GM18517 (cell line): ENCODE results near the gene DGKD.

ENCODE experiments used
- ATAC-seq: cut with Tn5 transposase; IDR thresholded peaks from one replicate; pipeline ENCODE4 v1.9.1; 2021; ENCODE audit warnings: mild to moderate bottlenecking, moderate library complexity; ENCODE audit not compliant: unreplicated experiment

Gene DGKD

DNA sequence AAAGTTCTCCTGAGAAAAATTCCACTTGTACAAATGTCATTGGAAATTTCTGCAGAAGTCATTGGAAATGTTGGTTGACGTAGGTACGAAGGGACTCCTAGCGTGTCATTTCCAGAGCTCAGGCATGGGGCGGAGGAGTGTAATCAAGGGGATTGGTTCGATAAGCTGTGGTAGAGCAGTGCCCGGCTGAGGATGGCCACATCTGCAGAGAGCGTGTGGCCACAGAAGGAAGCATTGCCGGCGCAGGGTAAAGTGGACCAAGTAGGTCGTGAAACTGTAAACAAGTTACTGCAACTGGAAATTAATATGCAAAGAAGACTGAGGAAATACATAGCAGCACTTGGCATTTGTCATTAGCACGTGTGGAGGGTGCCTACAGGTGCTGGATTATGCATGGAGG is 101.8 kb downstream of the DGKD start:
- no peak for ATAC-seq

DNA sequence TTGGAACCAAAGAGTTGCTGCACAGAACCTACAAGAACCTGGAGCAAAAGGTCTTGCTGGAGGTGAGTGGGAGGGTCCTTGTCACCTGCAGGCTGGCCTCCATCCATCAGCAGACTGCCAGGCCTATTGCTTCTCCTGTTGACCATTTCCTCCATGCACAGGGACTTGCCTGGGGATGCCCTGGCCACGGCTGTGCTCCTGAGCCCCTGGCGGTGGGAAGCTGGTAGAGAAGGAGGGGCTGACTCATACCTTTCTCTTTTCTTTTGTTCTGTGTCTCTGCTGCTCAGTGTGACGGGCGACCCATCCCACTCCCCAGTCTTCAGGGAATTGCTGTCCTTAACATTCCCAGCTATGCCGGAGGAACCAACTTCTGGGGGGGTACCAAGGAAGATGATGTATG is 102.6 kb downstream of the DGKD start:
- no peak for ATAC-seq

DNA sequence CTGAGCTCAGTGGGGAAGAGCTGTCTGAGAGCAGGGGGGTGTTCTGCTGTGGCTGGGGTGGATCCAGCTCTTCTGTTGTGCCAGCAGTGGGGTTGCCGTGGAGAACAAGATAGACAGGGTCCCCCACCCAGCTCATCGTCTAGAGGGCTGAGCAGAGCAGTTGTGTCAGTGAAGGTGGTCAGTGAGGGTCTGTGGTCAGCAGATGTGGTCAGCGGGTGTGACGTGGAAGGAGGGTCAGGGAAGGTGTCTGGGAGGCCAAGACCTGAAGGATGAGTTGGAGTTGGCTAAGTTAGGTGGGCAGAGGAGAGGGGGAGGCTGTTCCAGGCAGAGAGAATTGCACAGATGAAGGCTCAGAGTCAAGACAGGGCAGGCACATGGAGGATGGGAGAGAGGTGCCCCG is 103.1 kb downstream of the DGKD start:
- ATAC-seq, result no peak

DNA sequence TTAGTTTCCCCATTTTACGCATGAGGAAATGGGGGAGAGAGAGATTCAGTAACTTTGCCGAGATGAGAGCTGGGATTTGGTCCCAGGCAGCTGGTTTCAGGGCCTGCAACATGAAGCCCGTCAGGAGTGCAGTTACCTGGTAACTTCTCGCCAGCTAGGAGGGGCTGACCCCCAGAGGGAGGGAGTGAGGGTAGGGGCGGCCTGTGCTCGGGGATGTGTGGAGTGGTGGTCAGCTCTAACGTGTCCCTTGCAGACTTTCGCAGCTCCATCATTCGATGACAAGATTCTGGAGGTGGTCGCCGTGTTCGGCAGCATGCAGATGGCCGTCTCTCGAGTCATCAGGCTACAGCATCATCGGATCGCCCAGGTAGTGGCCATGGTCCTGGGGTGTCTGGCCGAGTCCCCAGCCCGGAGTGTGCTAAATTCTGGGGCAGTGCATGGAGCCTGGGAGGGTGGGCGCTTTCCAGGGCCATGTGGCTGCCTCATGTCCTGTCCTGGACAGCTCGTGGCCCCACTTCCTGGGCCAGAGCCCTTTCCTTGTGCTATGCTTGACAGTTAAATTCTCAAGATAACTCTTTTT is 103.8 kb downstream of the DGKD start:
- no peak for ATAC-seq

DNA sequence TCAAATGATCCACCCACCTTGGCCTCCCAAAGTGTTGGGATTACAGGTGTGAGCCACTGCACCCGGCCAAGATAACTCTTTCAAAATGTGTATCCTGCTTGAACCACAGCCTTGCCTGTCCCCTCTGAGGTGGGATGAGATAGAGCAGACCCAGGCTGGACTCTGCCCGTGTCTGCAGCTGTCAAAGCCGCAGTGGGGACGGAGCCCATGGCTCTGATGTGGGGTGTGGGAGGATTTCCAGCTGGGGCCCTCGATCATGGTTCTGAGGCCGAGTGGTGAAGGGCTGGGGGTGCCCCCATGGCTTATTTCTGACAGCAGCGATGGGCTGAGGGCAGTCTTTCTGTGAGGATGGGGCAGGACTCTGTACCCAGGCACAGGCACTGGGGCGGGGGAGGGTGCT is 104.5 kb downstream of the DGKD start:
- no peak for ATAC-seq

DNA sequence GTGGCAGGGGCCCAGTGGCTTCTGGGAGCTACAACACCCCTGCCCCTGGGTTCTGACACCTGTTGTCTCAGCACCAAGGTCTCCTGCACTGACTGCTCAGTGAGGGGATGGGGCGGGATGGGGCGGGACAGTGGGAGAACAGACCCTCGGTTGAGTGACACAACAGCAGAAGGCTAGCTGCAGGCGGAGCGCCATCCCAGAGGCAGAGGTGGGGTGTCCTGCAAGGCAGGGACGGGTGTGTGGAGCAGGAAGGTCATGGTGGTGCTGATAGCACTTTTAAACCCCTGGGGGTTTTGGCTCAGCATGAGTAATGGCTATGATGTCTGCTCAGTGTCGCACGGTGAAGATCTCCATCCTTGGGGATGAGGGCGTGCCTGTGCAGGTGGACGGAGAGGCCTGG is 105.1 kb downstream of the DGKD start:
- no peak for ATAC-seq

DNA sequence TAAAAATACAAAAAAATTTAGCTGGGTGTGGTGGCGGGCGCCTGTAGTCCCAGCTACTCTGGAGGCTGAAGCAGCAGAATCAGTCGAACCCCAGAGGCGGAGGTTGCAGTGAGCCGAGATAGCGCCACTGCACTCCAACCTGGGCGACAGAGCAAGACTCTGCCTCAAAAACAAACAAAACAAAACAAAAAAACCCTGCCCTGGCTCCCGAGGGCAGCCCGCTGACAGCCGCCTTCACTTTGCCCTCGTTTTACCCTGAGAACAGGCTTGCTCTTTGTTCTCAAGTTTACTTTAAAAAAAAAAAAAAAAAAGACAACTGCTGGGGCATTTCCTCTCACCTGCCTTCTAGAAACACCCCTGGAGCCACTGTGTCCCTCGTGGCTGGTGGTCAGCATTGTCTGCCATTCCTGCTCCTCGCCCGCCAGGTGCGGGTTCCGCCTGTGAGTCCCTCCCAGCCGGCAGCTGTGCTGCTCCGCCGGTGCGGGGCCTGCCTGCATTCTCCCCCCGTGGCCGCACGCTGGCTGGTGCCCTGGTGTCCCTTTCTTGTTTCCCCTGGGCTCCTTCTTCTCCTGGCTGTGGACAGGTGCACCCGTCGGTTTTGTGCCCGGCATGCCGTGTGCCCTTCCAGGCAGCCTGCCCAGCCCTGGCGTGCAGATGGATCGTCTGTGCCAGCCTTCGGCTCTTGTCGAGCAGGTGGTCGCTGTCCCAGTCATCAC is 106.6 kb downstream of the DGKD start:
- no peak for ATAC-seq

DNA sequence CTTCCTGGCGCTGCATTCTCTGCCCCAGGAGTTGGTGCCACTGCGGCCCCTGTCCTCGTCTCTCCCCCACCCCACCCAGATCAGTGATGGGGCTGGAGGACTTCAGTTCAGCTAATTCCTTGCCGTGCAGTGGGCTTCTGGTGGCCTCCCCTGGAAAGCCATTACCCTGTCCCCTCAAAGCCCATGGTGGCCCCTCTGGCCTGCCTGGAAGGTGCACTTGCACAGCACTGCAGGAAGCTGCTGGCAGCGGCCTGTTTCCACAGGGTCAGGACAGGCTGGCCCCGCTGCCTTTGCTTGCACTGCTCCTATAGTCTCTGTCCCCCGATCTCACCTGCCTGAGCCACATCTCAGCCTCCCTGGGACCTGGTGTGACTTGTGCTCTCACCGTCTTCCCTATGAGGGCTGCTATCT is 107.2 kb downstream of the DGKD start:
- no peak for ATAC-seq

DNA sequence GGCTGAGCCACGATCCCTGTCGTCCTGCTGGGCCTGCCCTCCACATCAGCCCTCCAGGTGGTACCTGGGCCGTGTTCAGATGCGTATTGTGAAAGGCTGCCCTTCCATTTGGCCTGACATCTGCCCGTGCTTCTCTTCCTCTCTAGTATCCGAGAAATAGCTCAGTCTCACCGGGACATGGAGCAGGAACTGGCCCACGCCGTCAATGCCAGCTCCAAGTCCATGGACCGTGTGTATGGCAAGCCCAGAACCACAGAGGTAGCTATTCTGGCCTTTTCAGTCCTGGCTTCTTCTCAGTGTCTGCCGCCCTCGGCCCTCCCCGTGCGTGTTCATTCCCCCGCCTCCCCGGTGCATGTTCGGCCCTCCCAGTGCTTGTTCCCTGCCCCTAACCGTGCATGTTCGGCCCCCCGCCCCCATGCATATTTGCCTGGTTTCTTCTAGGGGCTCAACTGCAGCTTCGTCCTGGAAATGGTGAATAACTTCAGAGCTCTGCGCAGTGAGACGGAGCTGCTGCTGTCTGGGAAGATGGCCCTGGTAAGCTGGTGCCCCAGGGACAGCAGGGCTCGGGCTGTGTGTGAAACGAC is 108.0 kb downstream of the DGKD start:
- ATAC-seq, result no peak

DNA sequence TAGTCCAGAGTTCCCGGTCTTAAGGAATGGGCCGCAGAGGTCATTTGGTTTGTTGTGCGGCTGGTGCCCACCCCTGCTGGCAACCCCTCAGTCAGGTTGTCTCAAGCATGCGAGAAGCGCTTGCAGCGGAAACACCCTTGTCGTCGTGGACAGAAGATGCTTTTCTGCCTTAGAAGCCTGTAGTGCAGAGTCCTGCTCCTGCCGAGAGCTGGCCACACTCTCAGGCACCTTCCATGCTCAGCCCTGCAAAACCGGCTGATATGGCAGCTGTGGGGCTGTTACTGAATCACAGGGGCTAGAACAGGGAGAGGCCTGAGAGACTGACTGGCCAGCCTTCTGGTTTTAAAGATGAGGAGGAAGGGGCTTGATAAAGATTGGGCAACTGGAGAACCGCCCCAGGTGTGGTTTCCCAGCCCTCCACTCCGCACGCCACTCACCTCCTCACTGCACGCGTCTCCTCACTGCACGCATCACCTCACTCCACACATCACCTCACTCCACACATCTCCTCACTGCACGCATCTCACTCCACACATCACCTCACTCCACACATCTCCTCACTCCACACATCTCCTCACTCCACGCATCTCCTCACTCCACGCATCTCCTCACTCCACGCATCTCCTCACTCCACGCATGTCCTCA is 108.7 kb downstream of the DGKD start:
- ATAC-seq, result no peak

DNA sequence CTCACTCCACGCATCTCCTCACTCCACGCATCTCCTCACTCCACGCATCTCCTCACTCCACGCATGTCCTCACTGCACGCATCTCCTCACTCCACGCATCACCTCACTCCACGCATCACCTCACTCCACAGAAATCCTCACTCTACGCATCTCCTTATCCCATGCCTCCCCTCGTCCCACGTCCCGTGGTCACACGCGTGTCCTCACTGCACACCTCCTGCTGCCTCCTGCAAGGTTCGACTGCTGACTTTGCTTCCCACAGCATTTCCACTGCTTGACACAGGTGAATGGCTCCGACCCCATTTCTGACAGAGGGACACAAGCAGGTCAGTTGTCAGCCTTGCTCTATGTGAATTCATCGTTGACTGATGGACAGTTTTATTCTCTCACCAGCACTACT is 109.3 kb downstream of the DGKD start:
- no peak for ATAC-seq

DNA sequence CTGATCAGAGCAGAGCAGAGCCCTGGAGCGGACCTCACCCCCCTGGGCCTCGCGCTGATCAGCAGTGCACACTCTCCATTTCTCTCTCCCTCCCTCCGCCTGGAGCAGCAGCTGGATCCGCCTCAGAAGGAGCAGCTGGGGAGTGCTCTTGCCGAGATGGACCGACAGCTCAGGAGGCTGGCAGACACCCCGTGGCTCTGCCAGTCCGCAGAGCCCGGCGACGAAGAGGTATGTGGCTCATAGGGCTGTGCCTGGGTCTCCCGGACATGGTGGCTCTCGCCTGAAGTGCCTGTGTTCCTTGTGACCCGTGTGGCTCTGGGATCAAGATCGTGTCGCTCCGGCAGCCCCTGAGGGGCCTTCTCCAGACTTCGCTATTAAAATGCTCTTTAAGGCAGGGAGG is 109.8 kb downstream of the DGKD start:
- ATAC-seq, result no peak

DNA sequence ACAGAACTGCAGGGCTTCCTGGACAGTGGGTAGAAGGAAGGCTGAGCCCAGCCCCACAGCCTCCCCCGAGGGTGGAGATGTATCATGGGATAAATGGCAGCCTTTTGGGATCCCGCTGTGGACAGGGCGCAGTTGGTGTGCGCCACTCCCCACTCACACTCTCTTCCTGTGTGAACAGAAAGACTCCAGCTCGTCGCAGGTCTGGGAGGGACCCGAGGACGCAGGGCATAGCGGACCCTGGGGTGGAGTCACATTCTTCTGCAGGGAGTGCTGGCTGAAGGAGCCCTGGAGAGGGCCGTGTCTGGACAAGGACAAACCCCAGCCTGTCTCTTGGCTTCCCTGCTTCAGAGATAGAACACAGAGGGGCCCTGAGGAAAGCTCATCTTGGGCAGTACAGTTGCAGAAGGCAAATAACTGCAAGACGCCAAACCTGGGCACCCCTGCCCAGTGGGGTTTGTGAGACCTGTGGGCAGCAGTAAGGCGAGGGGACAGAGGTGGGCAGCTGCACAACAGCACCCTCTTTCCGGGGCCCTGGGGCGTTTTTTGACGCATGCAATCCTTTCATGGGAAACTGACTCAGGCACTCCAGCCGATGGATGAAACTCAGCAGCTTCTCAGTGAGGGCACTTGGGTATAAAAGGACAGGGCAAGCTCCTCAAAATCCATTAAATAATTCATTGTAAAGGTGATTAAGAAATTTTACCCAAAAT is 110.4 kb downstream of the DGKD start:
- no peak for ATAC-seq

DNA sequence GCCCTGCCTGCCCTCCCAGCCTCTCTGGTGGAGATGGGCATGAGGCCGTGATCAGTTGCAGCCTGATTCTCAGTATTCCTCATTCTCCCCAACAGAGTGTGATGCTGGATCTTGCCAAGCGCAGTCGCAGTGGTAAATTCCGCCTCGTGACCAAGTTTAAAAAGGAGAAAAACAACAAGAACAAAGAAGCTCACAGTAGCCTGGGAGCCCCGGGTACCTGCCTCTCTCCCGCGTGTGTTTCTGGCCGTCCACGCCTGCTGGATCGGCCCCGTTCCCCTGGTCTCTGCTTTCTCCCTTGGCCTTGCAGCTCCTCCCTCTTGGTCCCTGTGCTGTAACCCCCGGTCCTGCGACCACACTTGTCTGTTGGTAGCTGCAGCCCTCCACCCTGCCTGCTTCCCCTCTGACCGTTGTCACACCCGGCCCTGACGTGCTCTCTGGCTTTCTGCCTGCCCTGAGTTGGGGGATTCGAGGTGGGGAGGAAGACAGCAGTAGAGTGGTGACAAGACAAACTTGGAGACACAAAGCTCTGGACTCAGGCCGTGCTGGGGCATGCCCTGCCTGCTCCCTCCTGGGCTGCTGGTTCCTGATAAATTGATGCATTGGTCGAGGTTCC is 112.8 kb downstream of the DGKD start:
- no peak for ATAC-seq

DNA sequence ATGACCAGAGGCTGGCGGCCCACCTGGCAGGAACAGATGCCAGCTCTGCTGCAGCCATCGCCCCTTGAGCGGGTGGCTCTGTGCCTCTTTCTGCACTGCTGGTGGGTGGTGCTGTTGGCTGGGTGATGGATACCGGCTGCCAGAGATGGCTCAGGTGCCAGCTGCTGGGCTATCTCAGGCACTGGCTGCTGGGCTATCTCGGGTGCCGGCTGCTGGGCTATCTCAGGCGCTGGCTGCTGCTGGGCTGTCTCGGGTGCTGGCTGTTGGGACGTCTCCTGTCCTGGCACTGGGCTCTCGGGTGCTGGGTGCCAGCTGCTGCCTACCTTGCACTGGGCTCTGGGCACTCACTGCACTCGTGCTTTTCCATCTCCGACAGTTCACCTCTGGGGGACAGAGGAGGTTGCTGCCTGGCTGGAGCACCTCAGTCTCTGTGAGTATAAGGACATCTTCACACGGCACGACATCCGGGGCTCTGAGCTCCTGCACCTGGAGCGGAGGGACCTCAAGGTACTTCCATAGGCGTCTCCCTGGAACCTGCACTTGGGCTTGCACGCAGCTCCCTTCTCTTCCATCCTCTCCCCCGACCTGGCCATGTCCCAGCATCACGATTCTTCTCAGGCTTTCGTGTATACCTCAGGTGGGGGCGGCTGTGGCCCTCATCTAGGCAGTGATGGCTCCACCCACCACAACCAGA is 113.9 kb downstream of the DGKD start:
- no peak for ATAC-seq

DNA sequence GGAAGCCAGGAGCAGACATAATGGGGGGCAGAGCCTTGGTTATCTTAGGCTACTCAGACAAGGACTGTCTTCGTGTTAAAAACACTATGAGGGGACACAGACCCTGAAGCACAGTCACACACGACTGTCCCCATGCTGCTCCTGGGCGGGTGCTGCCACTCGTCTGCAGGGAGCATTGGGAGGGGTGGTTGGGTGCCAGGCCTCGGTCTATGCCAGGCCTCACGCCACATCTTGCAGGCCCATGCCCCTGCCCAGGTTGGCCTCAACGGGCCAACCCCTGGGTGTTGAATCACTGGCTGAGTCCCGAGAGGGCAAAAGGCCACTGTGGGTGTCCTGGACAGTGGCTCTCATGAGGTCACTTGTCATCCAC is 114.4 kb downstream of the DGKD start:
- no peak for ATAC-seq

DNA sequence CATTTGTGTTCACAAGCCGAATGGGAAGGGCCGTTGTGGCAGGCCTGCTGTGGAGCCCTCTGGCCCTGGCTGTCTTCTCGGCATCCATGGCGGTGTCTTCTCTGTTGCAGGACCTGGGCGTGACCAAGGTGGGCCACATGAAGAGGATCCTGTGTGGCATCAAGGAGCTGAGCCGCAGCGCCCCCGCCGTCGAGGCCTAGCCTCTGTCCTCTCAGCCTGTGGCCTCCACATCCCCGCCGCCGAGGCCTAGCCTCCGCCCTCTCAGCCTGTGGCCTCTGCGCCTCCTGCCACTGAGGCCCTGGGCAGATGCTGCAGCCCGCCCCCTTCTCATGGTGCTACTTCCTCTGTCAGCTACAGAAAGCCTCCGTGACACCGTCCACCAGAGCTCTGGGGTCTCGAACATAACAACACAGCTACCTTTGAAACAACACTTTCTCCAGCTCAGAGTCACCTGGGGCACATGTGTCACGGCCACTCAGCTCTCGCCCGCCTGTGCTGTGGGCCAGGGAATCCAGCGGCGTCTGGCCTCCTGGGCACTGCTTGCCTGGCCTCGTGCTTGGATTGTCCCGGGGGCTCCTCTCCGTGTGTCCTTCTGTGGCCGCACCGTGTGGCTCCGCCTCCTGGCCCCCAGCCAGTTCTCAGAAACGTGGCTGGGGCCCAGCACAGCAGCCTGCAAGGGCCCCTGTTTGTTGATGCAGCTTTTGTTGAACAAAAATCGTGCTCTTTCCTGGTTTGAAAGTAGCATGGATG is 115.1 kb downstream of the DGKD start:
- no peak for ATAC-seq

DNA sequence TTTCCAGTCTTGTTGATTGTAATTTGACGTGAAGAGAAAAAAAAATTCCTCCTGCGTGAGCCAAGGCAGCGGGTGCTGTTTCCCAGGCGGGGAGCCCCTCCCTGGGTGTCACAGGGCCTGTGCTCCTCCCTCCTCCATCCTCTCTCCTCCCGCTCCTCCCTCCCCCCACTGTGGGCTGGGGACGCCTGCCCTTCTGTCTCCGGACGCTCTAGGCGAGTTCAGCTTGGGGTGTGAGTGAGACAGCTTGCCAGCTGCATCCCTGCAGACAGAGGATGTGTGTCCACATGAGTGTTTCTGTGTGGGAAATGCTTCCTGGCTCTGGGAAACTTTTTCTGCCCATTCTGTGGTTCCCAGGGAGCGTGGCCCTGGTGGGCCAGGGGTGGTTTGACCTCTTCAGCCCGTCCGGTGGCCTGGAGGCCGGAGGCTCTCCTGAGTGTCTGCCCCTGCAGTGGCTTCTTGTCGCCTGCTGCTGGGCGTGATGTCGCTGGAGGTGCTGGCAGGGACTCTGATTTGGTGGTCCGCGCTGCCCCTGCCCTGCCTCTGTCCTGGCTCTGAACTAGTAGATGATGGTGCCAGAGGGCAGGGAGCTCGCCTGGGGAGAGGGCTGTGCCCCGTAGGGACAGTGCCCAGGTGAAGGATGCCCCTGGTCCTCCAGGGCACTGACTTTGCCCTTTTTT is 115.9 kb downstream of the DGKD start:
- ATAC-seq, result no peak

DNA sequence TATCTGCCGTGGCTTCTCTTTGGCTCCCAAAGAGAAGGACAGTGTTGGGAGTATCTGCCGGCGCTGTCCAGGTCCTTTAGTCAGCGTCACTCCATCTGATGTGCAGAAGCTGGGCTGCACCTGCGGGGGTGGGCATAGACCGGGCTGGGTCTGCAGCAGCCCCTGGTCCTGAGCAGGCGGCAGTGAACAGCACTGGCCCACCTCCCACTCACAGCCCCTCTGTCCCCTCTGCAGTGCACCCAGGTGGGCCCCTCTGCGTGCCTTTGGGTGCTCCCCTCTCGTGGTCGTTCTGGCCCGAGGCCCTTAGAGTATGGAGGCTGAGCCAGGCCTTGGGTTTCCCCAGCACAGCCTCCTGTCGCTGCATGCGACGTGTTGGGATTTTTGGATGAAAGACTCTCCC is 116.5 kb downstream of the DGKD start:
- no peak for ATAC-seq
